Common myeloid progenitor, CD34-positive (primary cell): ENCODE data around the gene SOX30.

ENCODE experiments used
- CTCF ChIA-PET: fragments of 350-600 bp; sonication (Branson Sonifier 250); formaldehyde crosslinking; loops from one replicate; lab custom pipeline; 2021; ENCODE audit warnings: antibody characterized with exemption; lab: Charles Lee
- POLR2A ChIA-PET: fragments of 350-600 bp; sonication (Branson Sonifier 250); formaldehyde crosslinking; loops from one replicate; lab custom pipeline; 2021; ENCODE audit warnings: antibody characterized with exemption; lab: Charles Lee
- DNase-seq, 3 donors: peaks; one replicate each; pipeline versions ENCODE4 v3.0.0 to v3.0.0-alpha.2; 2013
- H3K27ac ChIP-seq, 2 experiments: 1 replicate in 1 of 2; 2 replicates in 1 of 2; pipeline ENCODE4 v1.7.0; 2013; ENCODE audit warnings: inconsistent platforms in 2 of 2, low read length in 2 of 2, mild to moderate bottlenecking in 2 of 2, low read depth in 1 of 2, moderate library complexity in 1 of 2; ENCODE audit not compliant: severe bottlenecking in 2 of 2, insufficient read depth in 1 of 2, poor library complexity in 1 of 2
- H3K27me3 ChIP-seq, 5 experiments: replicated peaks in 2 of 5; 1 replicate in 3 of 5; 2 replicates in 2 of 5; pipeline versions ENCODE4 v1.6.1 to v1.7.0; 2013; ENCODE audit warnings: low read length in 4 of 5, mild to moderate bottlenecking in 2 of 5, moderate library complexity in 2 of 5, inconsistent platforms in 1 of 5; ENCODE audit not compliant: insufficient read depth in 5 of 5, control insufficient read depth in 4 of 5
- H3K36me3 ChIP-seq, 4 experiments: 1 replicate in 2 of 4; 2 replicates in 2 of 4; pipeline versions ENCODE4 v1.6.1 to v1.7.0; 2013; ENCODE audit warnings: low read length in 3 of 4, control low read depth in 1 of 4, mild to moderate bottlenecking in 1 of 4; ENCODE audit not compliant: control insufficient read depth in 4 of 4, insufficient read depth in 4 of 4
- H3K4me1 ChIP-seq, 4 experiments: 1 replicate in 3 of 4; 2 replicates in 1 of 4; pipeline versions ENCODE4 v1.6.1 to v1.7.1; 2013; ENCODE audit warnings: low read length in 3 of 4, mild to moderate bottlenecking in 3 of 4, control low read depth in 1 of 4, inconsistent platforms in 1 of 4, moderate library complexity in 1 of 4; ENCODE audit not compliant: control insufficient read depth in 4 of 4, insufficient read depth in 4 of 4; ENCODE audit errors: control extremely low read depth in 1 of 4
- H3K4me3 ChIP-seq, 7 experiments: 1 replicate in 4 of 7; 2 replicates in 3 of 7; pipeline versions ENCODE4 v1.5.1 to v1.7.0; 2013; ENCODE audit warnings: mild to moderate bottlenecking in 7 of 7, low read length in 6 of 7, moderate library complexity in 6 of 7, inconsistent platforms in 2 of 7, low read depth in 2 of 7, control low read depth in 1 of 7; ENCODE audit not compliant: insufficient read depth in 4 of 7, control insufficient read depth in 1 of 7; ENCODE audit errors: extremely low read depth in 1 of 7
- H3K9me3 ChIP-seq, 5 experiments: 1 replicate in 4 of 5; 2 replicates in 1 of 5; pipeline versions ENCODE4 v1.6.1 to v1.7.1; 2013; ENCODE audit warnings: low read length in 4 of 5, mild to moderate bottlenecking in 2 of 5, inconsistent platforms in 1 of 5, low read depth in 1 of 5, moderate library complexity in 1 of 5; ENCODE audit not compliant: control insufficient read depth in 4 of 5, insufficient read depth in 2 of 5; ENCODE audit errors: control extremely low read depth in 1 of 5
- WGBS: methylation state at CpG from one replicate; pipeline ENCODE4 v1.1.5; 2013; ENCODE audit not compliant: insufficient coverage; 5-methylcytosine and 5-hydroxymethylcytosine counted together

SOX30 gene

DNA sequence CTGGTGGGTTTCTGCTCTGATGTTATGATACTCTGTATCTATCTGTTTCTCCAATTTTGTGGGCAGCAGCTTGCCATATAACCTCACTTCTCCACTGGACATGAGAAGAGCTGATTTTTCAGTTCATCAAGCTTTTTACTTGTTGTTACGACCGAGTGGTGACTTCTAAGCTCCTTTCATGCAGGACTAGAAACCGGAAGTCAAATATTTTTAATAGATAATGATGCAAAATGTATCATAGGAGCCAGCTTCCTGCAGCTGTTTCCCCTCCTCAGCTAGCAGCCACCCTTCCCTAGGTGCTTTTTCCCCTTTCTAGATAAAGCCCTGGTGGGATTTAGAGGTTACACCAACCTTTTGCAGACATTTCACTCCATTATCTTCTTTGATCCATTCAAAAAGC is 59.6 kb downstream of the SOX30 start:
- 0% methylated on average over 2 of the region's 3 CpGs for WGBS
- CTCF ChIA-PET = interaction anchor here (0.6 to 2.8 kb wide), 2 partner anchors 16 to 28 kb away, joined by 3 to 10 read pairs; no protein-coding TSS in a partner anchor
- no peaks in the 10 kb centered on the region for H3K27me3 ChIP-seq
- POLR2A ChIA-PET = no interaction called here
- H3K27ac ChIP-seq = peak overlapping the region in 1 of 2 experiments; percentile 41
- DNase-seq = peak; percentile 41 to 87 (median 80)
- H3K4me3 ChIP-seq = peak overlapping the region in 4 of 7 experiments; percentile 16 to 53 (median 28)
- peaks cover 17 to 33% (median 21%) of the 10 kb centered on the region in 4 experiments for H3K4me1 ChIP-seq
- no peaks in the 10 kb centered on the region for H3K36me3 ChIP-seq
- no peaks in the 10 kb centered on the region for H3K9me3 ChIP-seq

DNA sequence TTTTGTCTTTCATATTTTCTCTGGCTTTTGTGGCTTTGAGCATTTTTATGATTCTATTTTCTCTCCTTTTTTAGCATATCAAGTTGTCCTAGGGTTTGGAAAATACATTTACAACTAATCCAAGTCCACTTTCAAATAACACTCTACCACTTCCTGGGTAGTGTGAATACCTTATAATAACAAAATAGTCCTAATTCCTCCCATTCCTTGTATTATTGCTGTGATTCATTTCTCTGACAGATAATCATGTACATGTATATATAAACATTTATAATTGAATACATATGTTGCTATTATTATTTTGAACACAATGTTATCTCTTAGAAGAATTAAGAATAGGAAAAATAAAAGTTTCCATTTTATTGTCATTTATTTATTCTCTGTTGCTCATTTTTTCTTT is 61.8 kb downstream of the SOX30 start:
- H3K36me3 ChIP-seq = no peaks in the 10 kb centered on the region
- DNase-seq = no peak
- POLR2A ChIA-PET = no interaction called here
- no peaks in the 10 kb centered on the region for H3K9me3 ChIP-seq
- no peak overlapping the region for H3K4me3 ChIP-seq
- no peaks in the 10 kb centered on the region for H3K27me3 ChIP-seq
- peaks cover 17 to 25% (median 19%) of the 10 kb centered on the region in 4 experiments for H3K4me1 ChIP-seq
- no peak overlapping the region for H3K27ac ChIP-seq
- CTCF ChIA-PET = no interaction called here

DNA sequence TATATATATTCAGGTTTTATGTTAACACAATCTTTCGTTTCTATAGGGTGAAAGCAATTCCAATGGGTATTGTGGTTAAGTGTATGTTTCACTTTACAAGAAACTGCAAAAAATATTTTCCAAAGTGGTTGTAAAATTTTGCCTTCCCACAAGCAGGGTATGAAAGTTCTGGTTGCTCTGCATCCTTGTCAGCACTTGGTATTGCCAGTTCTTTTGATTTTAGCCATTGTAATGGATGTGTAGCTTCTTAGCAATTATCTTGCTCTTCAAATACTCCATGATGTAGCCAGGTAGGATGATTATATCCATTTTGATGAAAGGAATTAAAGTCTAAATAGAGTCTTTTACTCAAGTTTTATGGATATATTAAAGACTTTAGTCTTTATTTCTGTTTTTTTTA is 67.6 kb downstream of the SOX30 start:
- ChIA-PET CTCF (no interaction called here), POLR2A (no interaction called here)
- no CpG with 5 or more reads among the region's 1 CpG for WGBS
- H3K4me1 ChIP-seq = peaks cover 0 to 2% (median 0%) of the 10 kb centered on the region in 4 experiments
- H3K9me3 ChIP-seq = no peaks in the 10 kb centered on the region
- no peaks in the 10 kb centered on the region for H3K36me3 ChIP-seq
- no peak overlapping the region for H3K27ac ChIP-seq
- H3K27me3 ChIP-seq = no peaks in the 10 kb centered on the region
- DNase-seq = no peak
- H3K4me3 ChIP-seq = no peak overlapping the region

DNA sequence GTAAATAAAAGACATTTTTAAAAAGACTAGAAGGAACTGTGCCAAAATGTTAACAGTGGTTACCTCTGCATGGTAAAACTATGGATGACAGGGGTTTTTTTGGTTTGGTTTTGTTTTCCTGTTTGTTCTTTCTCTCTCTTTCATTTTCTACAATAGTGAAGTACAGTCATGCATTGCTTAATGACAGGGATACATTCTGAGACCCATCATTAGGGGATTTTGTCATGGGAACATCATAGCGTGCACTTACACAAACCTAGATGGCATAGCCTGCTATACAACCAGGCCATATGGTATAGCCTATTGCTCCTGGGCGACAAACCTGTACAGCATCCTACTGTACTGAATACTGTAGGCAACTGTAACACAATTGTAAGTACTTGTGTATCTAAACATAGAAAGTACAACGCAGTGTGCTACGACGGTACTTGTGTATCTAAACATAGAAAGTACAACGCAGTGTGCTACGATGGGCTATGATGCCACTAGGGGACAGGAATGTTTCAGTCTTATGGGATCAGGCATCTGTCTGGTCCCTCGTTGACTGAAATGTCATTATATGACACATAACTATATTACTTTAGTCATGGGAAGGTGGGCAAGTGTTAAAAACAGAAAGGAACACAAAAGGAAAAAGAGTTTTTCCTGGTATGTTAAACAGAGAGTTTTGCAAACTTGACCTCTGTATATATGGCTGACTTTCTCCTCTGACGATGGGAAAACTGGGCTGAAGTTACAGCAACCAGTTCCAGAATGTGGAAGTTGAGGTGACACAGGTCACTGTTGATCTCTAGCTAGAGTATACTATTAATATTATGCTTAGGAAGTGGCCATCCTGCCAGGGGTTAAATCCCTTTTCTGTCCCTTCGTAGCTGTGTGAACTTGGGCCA is 69.3 kb downstream of the SOX30 start:
- ChIA-PET CTCF (no interaction called here), POLR2A (no interaction called here)
- Histone ChIP-seq H3K27me3 (no peaks in the 10 kb centered on the region), H3K4me1 (peaks cover 0 to 2% (median 0%) of the 10 kb centered on the region in 4 experiments), H3K9me3 (no peaks in the 10 kb centered on the region), H3K4me3 (no peak overlapping the region), H3K36me3 (no peaks in the 10 kb centered on the region), H3K27ac (no peak overlapping the region)
- 87% methylated on average over 7 of the region's 10 CpGs for WGBS
- DNase-seq = no peak

DNA sequence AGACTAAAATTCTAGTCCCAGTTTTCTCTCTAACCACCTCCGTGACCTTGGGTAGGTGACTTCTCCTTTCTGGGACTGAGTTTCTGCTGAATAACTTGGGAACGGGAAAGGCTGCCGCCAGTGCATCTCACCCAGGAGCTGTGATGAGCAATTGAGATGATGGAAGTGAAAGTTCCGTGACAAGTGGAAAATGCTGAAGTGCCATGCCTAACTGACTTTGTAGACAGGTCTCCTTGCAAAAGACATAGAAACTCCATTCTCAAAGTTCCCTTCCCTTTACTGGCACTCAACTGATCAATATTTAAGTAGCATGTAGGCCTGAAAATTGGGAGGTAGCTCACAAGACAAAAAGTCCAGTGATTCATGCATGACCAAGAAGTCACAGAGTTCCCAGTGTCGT is 70.3 kb downstream of the SOX30 start:
- no peaks in the 10 kb centered on the region for H3K9me3 ChIP-seq
- no peaks in the 10 kb centered on the region for H3K27me3 ChIP-seq
- H3K36me3 ChIP-seq = no peaks in the 10 kb centered on the region
- POLR2A ChIA-PET = no interaction called here
- 92% methylated on average over 2 of the region's 5 CpGs for WGBS
- H3K4me1 ChIP-seq = peaks cover 0 to 2% (median 0%) of the 10 kb centered on the region in 4 experiments
- CTCF ChIA-PET = no interaction called here
- no peak overlapping the region for H3K27ac ChIP-seq
- no peak for DNase-seq
- no peak overlapping the region for H3K4me3 ChIP-seq

DNA sequence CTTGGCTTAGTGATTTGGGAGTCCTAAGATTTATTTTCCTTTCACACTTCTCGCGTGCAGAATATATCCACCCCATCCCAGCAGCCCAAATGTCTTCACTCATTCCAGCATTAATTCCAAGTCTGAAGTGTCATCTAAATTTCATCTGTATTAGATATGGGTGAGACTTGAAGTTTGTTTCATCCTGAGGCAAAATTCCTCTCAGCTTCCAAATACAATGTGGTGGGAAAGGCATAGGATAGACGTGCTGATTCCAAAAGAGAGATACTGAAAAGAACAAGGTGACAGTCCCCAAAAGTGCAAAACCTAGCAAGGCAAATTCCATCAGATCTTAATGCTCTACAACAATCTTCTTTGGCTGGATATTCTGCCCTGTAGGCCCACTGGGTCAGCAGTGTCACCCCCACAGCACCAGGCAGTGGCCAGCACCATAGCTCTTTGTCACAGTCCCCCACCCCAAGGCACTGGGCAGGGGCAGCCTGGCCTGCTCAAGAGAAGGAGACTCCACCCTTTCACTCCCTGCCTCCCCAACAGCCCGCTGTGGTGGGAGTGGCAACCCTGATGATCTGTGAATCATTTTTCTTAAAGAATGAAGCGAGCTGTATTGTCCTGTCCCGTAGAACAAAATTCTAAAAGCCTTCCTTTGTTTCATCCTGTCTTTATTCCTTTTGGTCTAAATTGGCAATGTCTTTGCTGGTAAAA is 74.0 kb downstream of the SOX30 start:
- CTCF ChIA-PET = interaction anchor here (1.6 to 2.3 kb wide), 2 partner anchors 17 to 19 kb away, joined by 3 to 9 read pairs; no protein-coding TSS in a partner anchor
- POLR2A ChIA-PET = no interaction called here

DNA sequence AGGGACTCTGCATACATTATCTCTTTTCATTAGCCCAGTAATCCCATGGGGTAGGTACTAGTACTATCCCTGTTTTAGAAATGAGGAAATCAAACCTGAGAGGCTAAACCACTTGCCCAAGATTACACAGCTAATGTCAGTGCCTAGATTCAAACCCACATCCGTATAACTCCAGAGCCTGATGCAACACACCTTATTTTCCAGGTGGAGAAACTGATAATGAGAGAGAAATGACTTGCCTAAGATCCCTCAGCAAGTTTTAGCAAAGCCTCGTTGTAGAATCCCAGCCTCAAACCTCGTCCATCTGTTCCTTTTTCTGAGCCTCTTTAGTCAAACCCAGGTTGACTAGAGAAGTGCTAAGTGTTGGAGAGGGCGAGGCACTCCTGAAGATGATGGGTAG is 75.6 kb downstream of the SOX30 start:
- DNase-seq = no peak
- POLR2A ChIA-PET = no interaction called here
- Histone ChIP-seq H3K27ac (no peak overlapping the region), H3K4me1 (peaks cover 7 to 28% (median 14%) of the 10 kb centered on the region in 4 experiments), H3K27me3 (peaks cover 0 to 6% (median 0%) of the 10 kb centered on the region in 5 experiments), H3K4me3 (no peak overlapping the region), H3K9me3 (no peaks in the 10 kb centered on the region), H3K36me3 (no peaks in the 10 kb centered on the region)
- CTCF ChIA-PET = interaction anchor here (1.2 to 2.3 kb wide), 4 partner anchors 10 to 44 kb away, joined by 3 to 9 read pairs (median 3); no protein-coding TSS in a partner anchor
- 87% methylated on average over 3 of the region's 4 CpGs for WGBS

More for the DNA sequence above, 74.0 kb downstream of the SOX30 start:
- WGBS = 100% methylated on average over 2 of the region's 6 CpGs
- Histone ChIP-seq H3K4me3 (no peak overlapping the region), H3K27ac (no peak overlapping the region), H3K4me1 (peaks cover 2 to 19% (median 12%) of the 10 kb centered on the region in 4 experiments), H3K27me3 (peaks cover 0 to 6% (median 0%) of the 10 kb centered on the region in 5 experiments), H3K9me3 (no peaks in the 10 kb centered on the region), H3K36me3 (no peaks in the 10 kb centered on the region)
- DNase-seq = no peak
